ENCODE results near the gene IP6K1.

- TF ChIP-seq CTCF (optimal IDR thresholded peaks at IDR 0.05 in 1 of 3, IDR thresholded peaks at IDR 0.05 in 1 of 3, conservative IDR thresholded peaks at IDR 0.05 in 1 of 3; ENCODE audit: extremely low read depth in 1 of 3, insufficient read depth in 2 of 3, low read length in 3 of 3), result no peak
- no peak for TF ChIP-seq EZH2 (IDR thresholded peaks at IDR 0.05; ENCODE audit: low read length)
Measured at GRCh38 chr3:49779358-49780079, 6.8 kb downstream of the IP6K1 start.
